GM23248 (cell line): ENCODE results near the gene PLAC1. TPM values are rescaled to one million over a fixed set of nuclear protein-coding genes. Genes with fewer than 3 reads are reported as not detected.

Experiments
- DNase-seq: peaks from one replicate; pipeline ENCODE4 v3.0.0-alpha.2; 2015
- H2AFZ ChIP-seq: fragments of 200-600 bp; sonication (generic); 2 replicates; pipeline ENCODE4 v1.6.1; 2016; ENCODE audit warnings: antibody characterized with exemption
- H3F3A ChIP-seq: fragments of 200-600 bp; sonication (generic); 2 replicates; pipeline ENCODE4 v1.6.1; 2016; ENCODE audit warnings: mild to moderate bottlenecking, antibody characterized with exemption, mixed run types; ENCODE audit not compliant: insufficient read depth
- H3K27ac ChIP-seq: fragments of 200-600 bp; sonication (generic); 2 replicates; pipeline ENCODE4 v1.5.1; 2016; ENCODE audit warnings: mild to moderate bottlenecking
- H3K27me3 ChIP-seq: fragments of 200-600 bp; sonication (generic); replicated peaks from 2 replicates; pipeline ENCODE4 v1.6.1; 2016; ENCODE audit warnings: mild to moderate bottlenecking; ENCODE audit not compliant: insufficient read depth
- H3K36me3 ChIP-seq: fragments of 200-600 bp; sonication (generic); 2 replicates; pipeline ENCODE4 v1.6.1; 2016; ENCODE audit warnings: low read depth, mild to moderate bottlenecking
- H3K4me1 ChIP-seq: fragments of 200-600 bp; sonication (generic); 2 replicates; pipeline ENCODE4 v1.6.1; 2016; ENCODE audit warnings: mild to moderate bottlenecking; ENCODE audit not compliant: insufficient read depth
- H3K4me2 ChIP-seq: fragments of 200-600 bp; sonication (generic); one replicate; pipeline ENCODE4 v1.6.1; 2016; ENCODE audit warnings: mild to moderate bottlenecking; ENCODE audit not compliant: unreplicated experiment
- H3K4me3 ChIP-seq: fragments of 200-600 bp; sonication (generic); 2 replicates; pipeline ENCODE4 v1.5.1; 2016; ENCODE audit warnings: mild to moderate bottlenecking
- H3K79me2 ChIP-seq: fragments of 200-600 bp; sonication (generic); 2 replicates; pipeline ENCODE4 v1.6.1; 2016; ENCODE audit warnings: mild to moderate bottlenecking; ENCODE audit not compliant: insufficient read depth
- H3K9ac ChIP-seq: fragments of 200-600 bp; sonication (generic); 2 replicates; pipeline ENCODE4 v1.6.1; 2016; ENCODE audit warnings: mild to moderate bottlenecking
- H3K9me2 ChIP-seq: fragments of 200-600 bp; sonication (generic); 2 replicates; pipeline ENCODE4 v1.6.1; 2016; ENCODE audit warnings: mixed run types, mild to moderate bottlenecking, moderate library complexity; ENCODE audit not compliant: insufficient read depth
- H3K9me3 ChIP-seq: fragments of 200-600 bp; sonication (generic); one replicate; pipeline ENCODE4 v1.6.1; 2017; ENCODE audit warnings: low read depth
- H4K20me1 ChIP-seq: fragments of 200-600 bp; sonication (generic); 2 replicates; pipeline ENCODE4 v1.6.0; 2016; ENCODE audit not compliant: insufficient read depth
- EZH2 ChIP-seq: fragments of 200-600 bp; sonication (generic); IDR thresholded peaks from 2 replicates; pipeline ENCODE4 v1.6.1; 2018; ENCODE audit warnings: antibody characterized with exemption, mild to moderate bottlenecking; ENCODE audit not compliant: insufficient read depth, poor library complexity, severe bottlenecking
- EZH2phosphoT487 ChIP-seq: fragments of 200-600 bp; sonication (generic); IDR thresholded peaks from 2 replicates; pipeline ENCODE4 v1.6.1; 2018; ENCODE audit warnings: antibody characterized with exemption, moderate library complexity, mild to moderate bottlenecking, low read depth; ENCODE audit not compliant: insufficient read depth
- WGBS, 2 experiments: methylation state at CpG; one replicate each; pipeline ENCODE4 v1.1.6; 2015 to 2017; ENCODE audit warnings: low lambda C conversion rate in 2 of 2, low coverage in 1 of 2; ENCODE audit errors: missing lambda C conversion rate in 2 of 2; 5-methylcytosine and 5-hydroxymethylcytosine counted together
- in situ Hi-C: fragments of 300-500 bp; cut with MboI; formaldehyde crosslinking; loops from 2 replicates; pipeline ENCODE4 v1.15.0; 2020
- polyA plus RNA-seq: library from polyadenylated mRNA; unstranded; fragments of >200 nt; fragmentation: Nextera tagmentation; extraction: Ambion mirVana; gene quantifications from 2 replicates; pipeline ENCODE4 v1.2.1, GENCODE V29; 2016
- total RNA-seq: library from RNA; depleted of rRNA; stranded (reverse); fragments of >200 nt; shearing (Covaris generic); gene quantifications from 2 replicates; pipeline ENCODE4 v1.2.3, GENCODE V29; 2014

The PLAC1 gene
- total and polyA plus RNA-seq, 2 experiments from 2014 or later, result not detected

DNA sequence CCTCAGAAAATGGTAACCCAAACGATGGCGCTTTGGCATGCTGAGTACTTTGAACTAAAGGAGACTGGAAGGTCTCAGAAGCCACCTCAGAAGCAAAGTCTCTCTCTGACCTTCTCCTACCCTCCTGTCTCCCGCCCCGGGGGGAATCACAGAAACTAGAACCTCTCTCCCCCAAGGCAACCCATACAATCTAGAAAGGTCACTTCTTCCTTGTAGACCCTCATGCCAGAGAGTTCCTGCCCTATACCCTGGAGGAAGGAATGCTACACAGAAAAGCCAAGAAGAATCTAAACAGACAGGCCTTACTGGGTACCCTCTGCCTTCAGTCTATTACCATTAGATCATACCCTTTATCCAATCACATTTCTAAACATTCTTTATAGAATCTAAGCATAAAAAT, 8.5 kb downstream of the PLAC1 start:
- H3K9me2 ChIP-seq, result no peaks in the 10 kb centered on the region
- TF ChIP-seq EZH2phosphoT487 (no peak), EZH2 (no peak)
- no peaks in the 10 kb centered on the region for H3K79me2 ChIP-seq
- no peaks in the 10 kb centered on the region for H3F3A ChIP-seq
- no peak overlapping the region for H2AFZ ChIP-seq
- H3K4me2 ChIP-seq, result no peak overlapping the region
- in situ Hi-C loops, result no loop called here
- no peak overlapping the region for H3K27ac ChIP-seq
- H3K4me3 ChIP-seq, result no peak overlapping the region
- DNase-seq, result no peak
- no peaks in the 10 kb centered on the region for H4K20me1 ChIP-seq
- H3K36me3 ChIP-seq, result no peaks in the 10 kb centered on the region
- no peaks in the 10 kb centered on the region for H3K9me3 ChIP-seq
- H3K9ac ChIP-seq, result no peak overlapping the region
- no peaks in the 10 kb centered on the region for H3K4me1 ChIP-seq
- WGBS, 2 experiments, result 100% methylated on average over 2 to 4 of the region's 4 CpGs
- no peaks in the 10 kb centered on the region for H3K27me3 ChIP-seq

GRCh38 chrX:134647477-134647877, 10.8 kb downstream of the PLAC1 start:
- DNase-seq, result no peak
- no peak overlapping the region for H3K4me2 ChIP-seq
- no peaks in the 10 kb centered on the region for H3K27me3 ChIP-seq
- H3K79me2 ChIP-seq, result no peaks in the 10 kb centered on the region
- H3K4me3 ChIP-seq, result no peak overlapping the region
- no peaks in the 10 kb centered on the region for H4K20me1 ChIP-seq
- no peaks in the 10 kb centered on the region for H3K9me2 ChIP-seq
- H3K9ac ChIP-seq, result no peak overlapping the region
- WGBS, 2 experiments, result 43 to 55% methylated on average over 2 of the region's 2 CpGs
- no peaks in the 10 kb centered on the region for H3K9me3 ChIP-seq
- TF ChIP-seq EZH2, result no peak
- TF ChIP-seq EZH2phosphoT487, result no peak
- no peaks in the 10 kb centered on the region for H3F3A ChIP-seq
- no peak overlapping the region for H2AFZ ChIP-seq
- H3K27ac ChIP-seq, result no peak overlapping the region
- H3K4me1 ChIP-seq, result peaks cover 3% of the 10 kb centered on the region
- H3K36me3 ChIP-seq, result no peaks in the 10 kb centered on the region
- in situ Hi-C loops, result no loop called here

DNA sequence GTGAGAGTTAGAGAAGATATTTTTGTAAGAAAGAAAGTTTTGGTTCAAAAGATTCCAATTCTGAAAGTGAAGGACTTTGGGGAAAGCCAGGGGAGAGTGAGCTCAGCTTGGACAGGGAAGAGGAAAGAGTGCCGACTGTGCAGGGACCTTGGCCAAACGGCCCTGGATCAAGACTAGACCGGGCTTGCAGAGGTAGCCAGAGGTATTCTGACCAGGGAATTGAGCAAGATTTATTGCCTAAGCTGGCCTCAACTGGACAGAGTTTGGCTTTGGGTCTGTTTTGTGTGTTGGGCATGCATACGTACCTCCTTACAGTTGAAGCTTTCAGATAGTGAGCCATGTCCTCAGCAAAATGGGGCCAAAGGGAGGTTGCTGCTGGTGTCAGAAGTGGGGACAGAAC, 11.6 kb downstream of the PLAC1 start:
- Histone ChIP-seq H3K9me2 (no peaks in the 10 kb centered on the region), H3F3A (no peaks in the 10 kb centered on the region), H4K20me1 (no peaks in the 10 kb centered on the region), H3K4me3 (no peak overlapping the region), H3K4me2 (no peak overlapping the region), H3K4me1 (peaks cover 7% of the 10 kb centered on the region), H3K9me3 (no peaks in the 10 kb centered on the region), H3K36me3 (no peaks in the 10 kb centered on the region), H3K27ac (no peak overlapping the region), H3K9ac (no peak overlapping the region), H3K79me2 (no peaks in the 10 kb centered on the region), H3K27me3 (no peaks in the 10 kb centered on the region), H2AFZ (no peak overlapping the region)
- TF ChIP-seq EZH2phosphoT487 (no peak), EZH2 (no peak)
- no peak for DNase-seq
- WGBS, 2 experiments, result 49 to 60% methylated on average over 2 to 4 of the region's 4 CpGs
- in situ Hi-C loops, result no loop called here

- Histone ChIP-seq H3K9me2 (no peaks in the 10 kb centered on the region), H3K36me3 (no peaks in the 10 kb centered on the region), H3K9ac (no peak overlapping the region), H3K27ac (no peak overlapping the region), H3K4me3 (no peak overlapping the region), H4K20me1 (no peaks in the 10 kb centered on the region), H3F3A (no peaks in the 10 kb centered on the region), H3K79me2 (no peaks in the 10 kb centered on the region), H3K4me1 (peaks cover 10% of the 10 kb centered on the region), H2AFZ (no peak overlapping the region), H3K4me2 (no peak overlapping the region), H3K27me3 (no peaks in the 10 kb centered on the region), H3K9me3 (no peaks in the 10 kb centered on the region)
- WGBS, 2 experiments, result 85 to 90% methylated on average over 6 of the region's 6 CpGs
- in situ Hi-C loops, result no loop called here
- DNase-seq, result no peak
- TF ChIP-seq EZH2phosphoT487 (no peak), EZH2 (no peak)
These were observed 12.2 kb downstream of the PLAC1 start for GRCh38 chrX:134645936-134646543.

DNA sequence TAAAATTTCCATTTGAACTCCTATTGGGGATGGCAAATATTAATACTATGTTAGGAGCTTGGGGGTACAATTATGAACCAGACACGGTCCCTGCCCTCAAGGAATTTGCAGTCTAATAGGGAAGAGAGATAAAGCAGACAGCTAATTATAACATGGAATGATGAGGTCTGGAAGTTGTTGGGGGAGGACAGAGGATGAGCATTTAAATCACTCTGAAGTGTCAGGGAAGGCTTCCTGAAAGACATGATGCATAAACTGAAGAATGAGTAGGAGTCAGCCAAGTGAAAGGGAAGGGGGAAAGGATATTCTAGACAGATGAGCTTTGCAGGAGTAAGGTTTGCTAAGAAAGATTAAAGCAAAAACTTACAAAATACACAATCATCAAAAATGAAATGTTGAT, 15.9 kb downstream of the PLAC1 start:
- TF ChIP-seq EZH2phosphoT487, result no peak
- TF ChIP-seq EZH2, result no peak
- Histone ChIP-seq H3K4me3 (no peak overlapping the region), H3F3A (no peaks in the 10 kb centered on the region), H3K9me2 (no peaks in the 10 kb centered on the region), H4K20me1 (no peaks in the 10 kb centered on the region), H3K36me3 (no peaks in the 10 kb centered on the region), H3K27me3 (no peaks in the 10 kb centered on the region), H2AFZ (no peak overlapping the region), H3K4me2 (peak overlapping the region; percentile 20), H3K4me1 (peaks cover 16% of the 10 kb centered on the region), H3K9me3 (no peaks in the 10 kb centered on the region), H3K9ac (no peak overlapping the region), H3K79me2 (no peaks in the 10 kb centered on the region), H3K27ac (no peak overlapping the region)
- DNase-seq, result no peak
- in situ Hi-C loops, result no loop called here
- 13 to 45% methylated on average over 1 of the region's 1 CpG for WGBS, 2 experiments
